GM21786 (cell line): ENCODE measurements around the gene EML3.
"Not testable (repeated sequence)": the region's sequence is repeated elsewhere in the genome, so short reads cannot be mapped to it uniquely, and the experiment has no call there.

ENCODE experiments used
- ATAC-seq: cut with Tn5 transposase; IDR thresholded peaks from one replicate; pipeline ENCODE4 v1.9.1; 2021; ENCODE audit not compliant: unreplicated experiment

Gene EML3

DNA sequence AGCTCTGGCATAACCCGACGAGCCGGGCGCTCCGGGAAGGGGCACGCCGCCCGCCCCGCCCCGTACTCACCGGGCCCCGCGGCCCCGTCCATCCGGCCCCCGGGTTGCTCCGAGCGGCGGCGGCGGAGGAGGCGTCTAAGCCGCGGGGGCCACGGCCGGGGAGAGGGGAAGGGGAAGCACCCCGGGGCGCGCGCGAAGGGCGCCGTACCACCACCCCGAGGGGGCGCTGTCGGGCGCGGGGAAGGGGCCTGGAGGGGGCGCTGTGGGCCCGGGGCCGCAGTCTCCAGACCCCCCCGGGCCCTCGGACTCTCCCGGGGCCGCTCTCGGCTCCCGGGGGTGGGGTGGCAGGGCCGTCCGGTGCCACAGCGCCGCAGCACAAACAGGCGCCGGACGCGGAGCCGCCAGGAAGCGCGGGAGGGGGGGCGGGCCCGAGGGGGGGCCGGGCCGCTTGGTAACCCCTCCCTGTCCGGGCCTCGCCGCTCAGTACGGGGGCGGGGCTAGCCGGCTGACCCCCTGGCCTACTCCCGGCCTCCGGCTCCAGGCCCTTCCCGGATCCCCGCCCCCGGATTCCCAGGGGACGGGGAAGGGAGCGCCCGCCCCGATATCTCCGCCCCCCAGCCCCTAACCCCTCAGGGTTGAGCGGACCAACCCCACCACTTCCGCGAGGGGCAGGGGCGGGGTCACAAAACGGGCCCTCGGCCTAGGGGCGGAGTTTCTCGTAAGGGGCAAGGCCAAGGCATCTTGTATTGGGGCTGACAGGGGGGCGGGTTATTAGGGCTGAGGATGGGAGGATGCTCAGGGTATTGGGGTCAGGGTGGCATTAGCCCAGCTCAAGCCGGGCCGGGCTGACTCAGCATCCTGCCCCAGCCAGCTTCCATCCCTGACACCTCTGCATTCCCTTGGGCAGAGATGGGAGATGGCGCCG is at the start of gene EML3, which contains the start of gene ROM1:
Gene EML3, minus strand, starts transcription at position 410 of the 925 bp plus-strand sequence. Its CDS starts 318 bp downstream, at position 92.
Gene ROM1, plus strand, starts transcription at position 892 of the 925 bp plus-strand sequence. Its CDS starts 25 bp downstream, at position 917.
- peak; percentile 69 for ATAC-seq

DNA sequence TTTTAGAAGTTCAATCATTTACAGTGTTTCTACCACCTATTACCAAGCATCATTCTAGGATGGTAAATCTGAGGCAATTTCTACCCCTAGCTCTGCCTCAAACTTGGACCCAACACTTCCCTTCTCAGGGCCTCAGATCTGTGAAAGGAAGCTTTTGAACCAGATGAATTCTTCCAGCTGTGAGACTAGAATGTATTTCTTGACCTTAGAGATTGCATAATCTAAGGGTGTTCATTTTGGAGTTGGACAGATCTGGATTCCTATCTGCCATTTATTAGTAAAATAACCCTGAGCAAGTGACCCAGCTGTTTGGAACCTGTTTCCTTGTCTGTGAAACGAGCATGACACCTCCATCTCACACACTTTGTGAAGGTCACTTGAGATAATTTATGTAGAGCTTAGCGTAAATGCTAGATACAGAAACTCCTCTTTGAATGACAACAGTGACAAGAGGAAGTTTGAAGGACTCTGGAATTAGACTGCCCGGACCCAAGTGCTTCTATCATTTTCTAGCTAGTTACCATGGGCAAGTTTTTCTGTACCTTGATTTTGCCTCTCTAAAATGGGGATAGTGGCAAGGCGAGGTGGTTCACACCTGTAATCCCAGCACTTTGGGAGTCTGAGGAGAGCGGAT is 44.3 kb upstream of the EML3 start:
- no peak for ATAC-seq

DNA sequence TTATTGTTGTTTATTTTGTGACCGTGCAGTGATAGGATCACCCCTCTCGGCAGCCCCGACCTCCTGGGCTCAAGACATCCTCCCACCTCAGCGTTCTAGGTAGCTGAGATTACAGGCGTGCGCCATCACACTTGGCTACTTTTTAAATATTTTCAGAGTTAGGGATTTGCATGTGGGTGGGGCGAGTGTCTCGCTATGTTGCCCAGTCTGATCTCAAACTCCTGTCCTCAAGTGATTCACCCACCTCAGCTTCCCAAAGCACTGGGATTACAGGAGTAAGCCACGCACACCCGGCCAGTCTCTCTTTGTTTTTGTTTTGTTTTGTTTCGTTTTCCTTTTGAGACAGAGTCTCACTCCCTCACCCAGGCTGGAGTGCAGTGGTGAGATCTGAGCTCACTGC is 41.7 kb upstream of the EML3 start:
- no peak for ATAC-seq

DNA sequence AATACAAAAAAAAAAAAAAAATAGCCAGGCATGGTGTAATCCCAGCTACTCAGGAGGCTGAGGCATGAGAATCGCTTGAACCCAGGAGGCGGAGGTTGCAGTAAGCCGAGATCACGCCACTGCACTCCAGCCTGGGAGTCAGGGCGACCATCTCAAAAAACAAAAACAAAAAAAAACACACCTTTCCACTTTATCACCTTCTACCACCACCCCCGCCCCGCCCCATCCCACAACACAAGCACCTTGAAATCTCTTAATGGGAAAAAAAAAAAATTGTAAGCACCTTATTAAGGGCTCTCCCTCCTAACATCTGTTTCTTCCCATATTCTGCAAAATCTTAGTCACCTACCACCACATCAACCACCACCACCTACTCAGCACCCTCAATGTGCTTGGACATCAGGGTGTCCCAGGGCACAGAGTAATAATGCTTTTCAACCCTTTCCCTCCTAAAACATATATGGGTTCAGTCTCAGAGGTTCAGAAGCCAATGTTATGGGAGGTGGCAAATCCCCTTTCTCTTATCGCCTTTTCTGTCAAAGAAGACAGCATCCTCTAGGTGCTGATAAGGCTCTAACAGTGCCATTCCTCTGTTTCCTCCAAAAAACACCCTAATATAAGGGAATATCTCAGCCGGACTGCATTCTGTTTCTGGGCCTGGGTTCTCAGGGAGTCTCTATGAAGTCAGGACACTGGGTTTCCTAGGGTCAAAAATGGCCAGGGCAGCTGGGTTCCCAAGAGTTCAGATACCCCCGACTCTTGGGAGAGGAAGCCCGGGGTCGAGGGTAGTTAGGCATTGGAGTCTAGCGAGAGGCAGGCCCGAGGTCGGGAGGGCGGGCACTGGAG is 39.8 kb upstream of the EML3 start:
- peak; percentile 25 for ATAC-seq

GRCh38 chr11:62650283-62650682 is 37.7 kb upstream of the EML3 start:
- not testable (repeated sequence) for ATAC-seq

DNA sequence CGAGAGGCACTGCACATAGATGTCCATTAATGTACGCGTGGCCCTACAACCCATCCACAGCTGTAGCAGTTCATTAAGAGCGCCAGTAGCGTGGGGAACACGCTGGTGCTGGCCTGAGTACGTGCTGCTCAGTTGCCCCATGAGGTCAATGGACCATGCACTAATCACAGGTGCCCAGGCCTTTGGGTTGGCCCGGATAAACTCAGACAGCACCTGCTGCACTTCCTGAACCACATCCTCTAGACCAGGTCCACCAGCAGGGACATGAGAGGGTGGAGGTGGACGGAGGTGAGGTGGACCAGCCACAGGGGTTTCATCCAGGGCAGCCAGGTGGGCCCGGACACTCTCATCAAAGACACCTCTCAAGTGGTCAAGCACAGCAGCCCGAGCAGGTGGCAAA is 36.9 kb upstream of the EML3 start:
- ATAC-seq, result no peak

DNA sequence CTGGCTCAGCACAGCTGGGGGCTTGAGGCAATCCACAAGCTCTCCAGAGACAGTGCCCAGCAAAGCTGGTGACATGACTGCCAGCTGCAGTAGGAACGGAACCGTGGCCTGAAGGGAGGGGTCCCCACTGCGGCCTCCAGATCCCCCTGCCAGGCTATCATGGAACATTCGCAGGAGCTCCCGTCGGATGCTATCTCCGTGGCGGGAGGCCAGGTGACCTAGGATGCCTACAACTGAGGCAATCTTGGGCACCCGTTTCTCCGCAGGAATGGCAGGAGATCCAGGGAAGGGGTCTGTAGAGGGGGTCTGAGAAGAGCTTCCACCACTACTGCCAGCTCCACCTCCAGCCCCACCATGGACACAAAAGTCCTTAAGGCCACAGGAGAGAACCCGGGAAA is 36.4 kb upstream of the EML3 start:
- no peak for ATAC-seq

- no peak for ATAC-seq
Observed at GRCh38 chr11:62648185-62648966, 35.8 kb upstream of the EML3 start.

DNA sequence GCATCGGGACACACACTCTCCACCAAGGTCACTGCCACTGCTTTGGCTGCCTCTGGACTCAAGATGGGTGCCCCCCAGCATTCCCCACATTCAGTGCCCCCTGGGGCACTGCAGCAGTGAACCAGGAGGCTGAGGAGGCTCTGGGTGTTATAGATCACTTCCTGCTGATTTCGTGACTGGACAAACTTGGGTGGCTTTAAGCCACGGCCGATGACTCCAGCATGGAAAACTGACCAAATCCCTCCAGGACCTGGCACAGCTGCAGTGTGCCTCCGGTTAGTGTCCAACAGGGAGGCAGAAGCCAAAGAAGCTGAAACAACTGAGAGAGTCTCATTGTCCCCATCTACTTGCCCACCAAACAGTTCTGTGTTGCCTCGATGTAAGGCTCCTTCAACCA is 35.0 kb upstream of the EML3 start:
- no peak for ATAC-seq

DNA sequence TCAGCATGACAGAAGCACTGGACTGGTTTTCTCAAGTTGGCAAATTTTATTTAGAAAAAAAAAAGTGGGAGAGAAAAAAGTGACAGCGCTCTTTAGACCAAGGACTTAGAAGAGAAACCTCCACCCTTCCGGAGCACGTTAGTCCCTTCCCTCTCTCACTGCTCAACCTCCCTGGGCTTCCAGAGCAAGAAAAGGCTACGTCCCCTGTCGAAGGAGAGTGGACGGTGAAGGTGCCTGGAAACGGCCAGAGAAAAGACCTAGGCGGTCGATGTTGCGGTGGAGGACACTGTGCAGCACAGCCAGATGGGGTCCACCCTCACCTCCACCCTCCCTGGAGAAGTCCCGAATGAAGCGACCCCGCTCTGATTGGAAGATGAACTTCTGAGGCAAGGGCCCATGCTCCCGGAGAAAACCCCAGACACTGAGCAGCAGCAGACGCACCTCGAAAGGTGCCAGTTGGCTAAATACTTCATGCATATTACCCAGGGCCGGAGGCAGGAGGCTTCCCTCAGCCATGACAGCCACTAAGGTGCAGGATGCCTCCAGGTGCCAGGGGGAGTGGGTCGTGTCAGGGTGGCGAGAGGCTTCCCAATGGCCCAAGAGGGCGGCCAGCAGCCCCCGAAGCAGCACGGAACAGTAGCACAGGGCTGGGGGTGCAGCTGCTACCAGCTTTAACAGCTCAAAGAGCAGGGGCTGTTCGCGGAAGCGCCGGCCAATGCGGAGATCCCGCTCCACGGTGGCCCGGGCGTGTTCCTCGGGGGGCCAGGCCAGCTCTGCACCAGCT is 34.4 kb upstream of the EML3 start:
- ATAC-seq, result no peak

- peak; percentile 98 for ATAC-seq
Observed at GRCh38 chr11:62645946-62646824, 33.6 kb upstream of the EML3 start, which contains the start of gene GANAB. TSS of gene GANAB (minus strand) at chr11:62646613. CDS start at chr11:62646599, 14 bp downstream.

GRCh38 chr11:62645671-62645945 is 33.0 kb upstream of the EML3 start:
- no peak for ATAC-seq

GRCh38 chr11:62644220-62644619 is 31.6 kb upstream of the EML3 start:
- no peak for ATAC-seq

DNA sequence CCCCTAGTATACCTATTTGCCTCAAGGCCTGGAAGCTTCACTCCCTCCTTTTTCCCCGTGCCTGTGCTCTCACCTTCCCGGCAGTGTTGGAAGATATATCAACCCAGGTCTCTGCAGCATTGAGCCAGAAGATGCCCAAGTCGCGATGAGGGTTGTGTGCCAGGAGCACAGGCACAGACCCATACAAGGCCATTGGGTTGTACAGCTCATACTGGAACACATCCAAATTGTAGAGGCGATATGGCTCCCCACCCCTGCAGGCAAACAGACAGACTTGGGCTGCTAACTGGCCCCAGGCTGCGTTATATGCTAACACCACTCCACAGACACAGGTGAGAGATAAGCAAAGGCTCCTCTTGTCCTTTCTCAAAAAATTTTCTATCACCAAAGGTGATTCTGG is 19.9 kb upstream of the EML3 start:
- no peak for ATAC-seq

DNA sequence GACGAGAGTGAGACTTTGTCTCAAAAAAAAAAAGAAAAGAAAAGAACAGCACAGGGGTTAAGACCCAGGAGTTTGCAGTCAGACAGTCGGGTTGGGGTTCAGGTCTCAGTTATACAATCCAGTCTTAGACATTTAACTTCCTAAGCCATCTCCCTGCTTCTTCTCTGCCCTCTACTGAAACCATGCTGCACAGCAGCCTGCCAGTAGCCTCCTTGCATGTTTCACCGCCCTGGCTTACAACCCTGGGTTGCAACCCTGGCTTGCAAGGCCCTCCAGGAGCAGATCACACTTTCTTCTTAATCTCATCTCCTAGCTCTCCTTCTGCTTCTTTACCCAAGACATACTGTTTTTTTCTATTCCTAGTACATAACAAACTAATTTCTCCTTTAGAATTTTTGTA is 15.1 kb upstream of the EML3 start:
- ATAC-seq, result no peak

DNA sequence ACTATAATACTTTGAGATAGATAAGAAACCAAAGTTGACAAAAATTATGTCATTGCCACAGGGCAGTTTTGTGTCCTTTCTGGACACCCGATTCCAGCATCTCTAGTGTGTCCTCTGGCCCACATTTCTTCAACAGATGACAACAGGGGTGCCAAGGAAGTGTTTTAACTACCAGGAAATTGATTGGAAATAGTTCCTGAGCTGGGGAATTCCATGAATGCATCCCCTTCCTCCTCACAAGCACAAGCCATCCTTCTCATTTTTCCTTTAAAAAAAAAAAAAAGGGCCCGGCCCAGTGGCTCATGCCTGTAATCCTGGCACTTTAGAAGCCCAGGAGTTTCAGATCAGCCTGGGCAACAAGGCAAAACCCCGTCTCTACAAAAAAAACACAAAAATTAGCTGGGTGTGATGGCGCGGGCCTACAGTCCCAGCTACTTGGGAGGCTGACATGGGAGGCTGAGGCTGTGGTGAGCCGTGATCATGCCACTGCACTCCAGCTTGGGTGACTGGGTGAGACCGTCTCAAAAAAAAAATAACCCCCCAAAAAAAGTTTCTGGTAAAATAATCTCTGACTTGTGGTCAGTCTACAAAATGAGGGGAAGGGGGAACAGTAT is 10.0 kb upstream of the EML3 start:
- ATAC-seq, result no peak

DNA sequence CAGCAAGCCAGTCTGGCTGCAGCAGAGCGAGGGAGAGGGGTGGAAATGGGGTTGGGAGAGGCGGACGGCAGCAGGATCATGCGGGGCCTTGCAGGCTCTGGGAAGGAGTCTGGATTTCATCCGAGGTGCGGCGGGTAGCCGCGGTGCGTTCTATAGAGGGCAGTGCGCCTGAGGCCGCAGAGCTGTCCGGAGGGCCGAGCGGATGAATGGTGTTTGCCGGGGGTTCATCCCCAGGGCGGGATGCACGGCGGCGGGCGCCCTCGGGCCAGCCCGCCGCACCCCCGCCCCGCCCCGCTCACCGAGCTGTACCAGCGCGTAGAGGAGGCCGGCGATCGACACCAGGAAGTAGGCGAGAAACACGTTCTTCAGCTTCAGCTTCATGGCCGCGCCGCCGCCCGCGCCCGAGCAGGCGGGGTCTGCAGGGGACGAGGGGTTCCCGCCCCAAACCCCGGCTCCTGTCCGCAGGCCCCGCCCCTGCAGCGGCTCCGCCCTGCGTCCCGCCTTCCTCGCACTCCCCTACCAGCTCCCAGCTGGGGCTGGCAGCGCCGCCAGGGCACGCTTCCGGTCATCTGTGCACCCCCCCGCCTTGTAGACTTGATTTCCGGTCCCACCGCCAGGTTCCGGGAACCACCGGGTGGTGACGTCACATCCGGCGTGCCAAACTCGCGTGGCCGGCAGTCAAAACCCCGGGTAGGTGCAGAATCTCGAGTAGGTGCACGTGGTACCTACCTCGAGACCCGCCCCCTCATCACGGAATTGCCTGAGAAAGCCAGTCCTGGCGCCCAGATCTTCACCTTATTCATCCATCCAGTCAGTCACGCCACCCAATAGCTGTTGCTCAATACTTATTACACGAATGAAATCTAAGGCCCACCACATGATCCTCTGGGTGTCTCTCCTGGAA is 9.2 kb upstream of the EML3 start, which contains the start of gene B3GAT3:
Gene B3GAT3, minus strand, starts transcription at position 420 of the 904 bp plus-strand sequence. Its CDS starts 39 bp downstream, at position 381.
- ATAC-seq, result peak; percentile 97
